Liver (tissue), 9 donors: ENCODE data around the gene LRMDA. TPM values are rescaled to one million over a fixed set of nuclear protein-coding genes. Genes with fewer than 3 reads are reported as not detected.

Experiments used
- DNase-seq: peaks from one replicate; pipeline ENCODE4 v3.0.0-alpha.2; 2017; ENCODE audit warnings: low spot score
- H3K27ac ChIP-seq, 2 donors: one replicate each; pipeline ENCODE4 v1.7.0; 2013; ENCODE audit warnings: inconsistent platforms in 2 of 2, low read length in 2 of 2, control low read depth in 1 of 2, low read depth in 1 of 2, mild to moderate bottlenecking in 1 of 2
- H3K27me3 ChIP-seq, 4 donors: one replicate each; pipeline versions ENCODE4 v1.6.1 to v1.7.0; 2013; ENCODE audit warnings: low read length in 3 of 4, inconsistent platforms in 1 of 4, mild to moderate bottlenecking in 1 of 4, moderate library complexity in 1 of 4; ENCODE audit not compliant: control insufficient read depth in 4 of 4, insufficient read depth in 4 of 4
- H3K36me3 ChIP-seq, 4 donors: one replicate each; pipeline versions ENCODE4 v1.6.1 to v1.7.0; 2013; ENCODE audit warnings: low read length in 3 of 4, mild to moderate bottlenecking in 3 of 4, low read depth in 1 of 4, moderate library complexity in 1 of 4; ENCODE audit not compliant: control insufficient read depth in 4 of 4, insufficient read depth in 3 of 4
- H3K4me1 ChIP-seq, 4 donors: one replicate each; pipeline versions ENCODE4 v1.6.1 to v1.7.0; 2013; ENCODE audit warnings: low read length in 3 of 4, mild to moderate bottlenecking in 3 of 4, moderate library complexity in 1 of 4; ENCODE audit not compliant: control insufficient read depth in 4 of 4, insufficient read depth in 4 of 4
- H3K4me3 ChIP-seq, 3 donors: one replicate each; pipeline versions ENCODE4 v1.6.1 to v1.7.0; 2013; ENCODE audit warnings: low read length in 3 of 3, control low read depth in 1 of 3, low read depth in 1 of 3, mild to moderate bottlenecking in 1 of 3
- H3K9ac ChIP-seq, 2 donors: one replicate each; pipeline ENCODE4 v1.7.0; 2013; ENCODE audit warnings: low read length in 2 of 2, mild to moderate bottlenecking in 2 of 2, moderate library complexity in 2 of 2, control low read depth in 1 of 2, low read depth in 1 of 2
- H3K9me3 ChIP-seq, 4 donors: one replicate each; pipeline versions ENCODE4 v1.6.1 to v1.7.0; 2013; ENCODE audit warnings: low read length in 3 of 4; ENCODE audit not compliant: control insufficient read depth in 4 of 4
- EGR1 ChIP-seq, 2 donors: IDR thresholded peaks; 2 replicates each; pipeline ENCODE4 v1.6.1; 2016 to 2018; ENCODE audit warnings: antibody characterized with exemption in 2 of 2, low read depth in 2 of 2
- FOXA1 ChIP-seq: IDR thresholded peaks from 2 replicates; pipeline ENCODE4 v1.6.1; 2016; ENCODE audit warnings: antibody characterized with exemption
- FOXA2 ChIP-seq: IDR thresholded peaks from 2 replicates; pipeline ENCODE4 v1.6.1; 2016; ENCODE audit warnings: antibody characterized with exemption
- GABPA ChIP-seq, 2 donors: IDR thresholded peaks in 1 of 2; conservative IDR thresholded peaks in 1 of 2; 2 replicates each; pipeline ENCODE4 v1.6.1; 2016; ENCODE audit warnings: antibody characterized with exemption in 2 of 2, mild to moderate bottlenecking in 1 of 2, moderate library complexity in 1 of 2
- HNF4A ChIP-seq, 2 donors: conservative IDR thresholded peaks; 2 replicates each; pipeline ENCODE4 v1.6.1; 2016; ENCODE audit warnings: antibody characterized with exemption in 2 of 2, mild to moderate bottlenecking in 2 of 2
- HNF4G ChIP-seq: IDR thresholded peaks from 2 replicates; pipeline ENCODE4 v1.6.1; 2016; ENCODE audit warnings: antibody characterized with exemption
- JUND ChIP-seq, 2 donors: IDR thresholded peaks; 2 replicates each; pipeline ENCODE4 v1.6.1; 2016; ENCODE audit warnings: antibody characterized with exemption in 2 of 2
- NR2F2 ChIP-seq: IDR thresholded peaks from 2 replicates; pipeline ENCODE4 v1.6.1; 2016; ENCODE audit warnings: antibody characterized with exemption
- RAD21 ChIP-seq, 2 donors: IDR thresholded peaks; 2 replicates each; pipeline ENCODE4 v1.6.1; 2016; ENCODE audit warnings: antibody characterized with exemption in 2 of 2, mild to moderate bottlenecking in 2 of 2
- RXRA ChIP-seq, 2 donors: IDR thresholded peaks; 2 replicates each; pipeline ENCODE4 v1.6.1; 2017 to 2018; ENCODE audit warnings: antibody characterized with exemption in 2 of 2, mild to moderate bottlenecking in 1 of 2
- SP1 ChIP-seq: IDR thresholded peaks from 2 replicates; pipeline ENCODE4 v1.6.1; 2018; ENCODE audit warnings: antibody characterized with exemption, mild to moderate bottlenecking
- TAF1 ChIP-seq: conservative IDR thresholded peaks from 2 replicates; pipeline ENCODE4 v1.6.1; 2016; ENCODE audit warnings: antibody characterized with exemption, mild to moderate bottlenecking
- YY1 ChIP-seq: IDR thresholded peaks from 2 replicates; pipeline ENCODE4 v1.6.1; 2016; ENCODE audit warnings: antibody characterized with exemption, mild to moderate bottlenecking
- WGBS: extraction: QIAGEN DNeasy Blood & Tissue Kit; methylation state at CpG from one replicate; pipeline ENCODE4 v1.1.7; 2013; 5-methylcytosine and 5-hydroxymethylcytosine counted together
- polyA plus RNA-seq, 2 donors: library from polyadenylated mRNA; stranded (reverse) in 1 of 2; unstranded in 1 of 2; fragments of 200-250 nt in 1 of 2; fragments of >200 nt in 1 of 2; fragmentation: Nextera tagmentation in 1 of 2; extraction: Ambion mirVana in 1 of 2; gene quantifications; one replicate each; pipeline versions ENCODE4 v1.2.1 to v1.2.3, GENCODE V29; 2013 to 2015
- total RNA-seq, 2 donors: library from RNA; depleted of rRNA; stranded (reverse); fragments of >200 nt; gene quantifications; one replicate each; pipeline ENCODE4 v1.2.3, GENCODE V29; 2014
- TF ChIP-seq, protein P1 (sequence below): IDR thresholded peaks from 2 replicates; pipeline ENCODE4 v1.6.1; 2016; ENCODE audit warnings: antibody characterized with exemption
- TF ChIP-seq, protein P2 (sequence below): IDR thresholded peaks from 2 replicates; pipeline ENCODE4 v1.6.1; 2016; ENCODE audit warnings: antibody characterized with exemption
- TF ChIP-seq, protein P3 (sequence below): fragments of 150-350 bp; IDR thresholded peaks from 2 replicates; pipeline ENCODE4 v1.5.1; 2017; ENCODE audit warnings: improper control_type of control experiment, low read depth, low read length; ENCODE audit not compliant: missing input control
- TF ChIP-seq, protein P4 (sequence below): IDR thresholded peaks from 2 replicates; pipeline ENCODE4 v1.6.1; 2016; ENCODE audit warnings: antibody characterized with exemption, mild to moderate bottlenecking
- donor health status: healthy.
- donor health status: healthy.
- donor health status: healthy.
- donor health status: healthy.
- donor health status: healthy.

The LRMDA gene
- total and polyA plus RNA-seq, 4 donors, result 7.9 to 15.8 (median 11.3) TPM

DNA sequence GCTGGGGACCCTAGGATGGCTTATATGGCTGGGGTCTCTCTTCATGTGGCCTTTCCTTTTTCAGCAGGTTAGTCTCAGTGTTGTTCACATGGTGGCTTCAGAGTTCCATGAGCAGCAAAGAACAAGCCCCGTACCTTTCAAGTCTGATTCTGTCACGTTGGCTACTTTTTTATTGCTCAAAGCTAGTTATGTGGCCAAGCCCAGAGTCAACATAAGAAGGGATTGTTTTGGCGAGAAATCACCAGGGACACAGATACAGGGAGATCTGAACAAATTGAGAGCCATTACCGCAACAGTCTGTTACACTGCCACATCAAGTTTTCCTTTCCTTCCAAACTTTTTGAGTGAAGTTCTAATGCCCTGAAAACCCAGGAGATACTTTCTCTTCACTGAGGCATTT lies 770.5 kb downstream of the LRMDA start:
- H3K27me3 ChIP-seq, result no peaks in the 10 kb centered on the region
- DNase-seq, result no peak
- no peak for TF ChIP-seq RAD21 (IDR thresholded peaks at IDR 0.05)
- TF ChIP-seq HNF4A (conservative IDR thresholded peaks at IDR 0.05), result no peak
- no peaks in the 10 kb centered on the region for H3K9me3 ChIP-seq
- no peak overlapping the region for H3K27ac ChIP-seq
- 76% methylated on average over 4 of the region's 4 CpGs for WGBS
- no peak overlapping the region for H3K4me3 ChIP-seq
- H3K4me1 ChIP-seq, result no peaks in the 10 kb centered on the region
- H3K9ac ChIP-seq, result no peak overlapping the region
- no peaks in the 10 kb centered on the region for H3K36me3 ChIP-seq

DNA sequence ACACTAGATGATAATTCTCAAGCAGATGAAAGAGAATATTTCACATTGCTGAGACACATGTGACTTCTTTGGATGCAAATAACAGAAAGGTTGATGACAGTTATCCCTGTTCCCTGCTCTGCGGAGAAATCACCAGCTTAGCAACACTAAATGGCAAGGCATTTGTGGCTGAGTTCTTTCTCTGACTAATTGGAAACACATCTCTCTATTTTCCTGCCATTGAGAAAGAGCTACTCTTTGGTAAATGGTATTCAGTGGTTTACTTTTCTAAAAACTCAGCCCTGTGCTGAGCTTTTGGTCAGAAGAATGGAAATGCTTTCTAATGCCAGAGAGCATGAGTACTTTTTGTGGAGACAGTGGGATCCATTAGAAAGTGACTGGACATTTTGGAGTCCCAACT lies 771.4 kb downstream of the LRMDA start:
- DNase-seq, result no peak
- no peak overlapping the region for H3K27ac ChIP-seq
- H3K4me3 ChIP-seq, result no peak overlapping the region
- H3K27me3 ChIP-seq, result no peaks in the 10 kb centered on the region
- WGBS, result 100% methylated on average over 1 of the region's 1 CpG
- H3K9me3 ChIP-seq, result no peaks in the 10 kb centered on the region
- H3K4me1 ChIP-seq, result no peaks in the 10 kb centered on the region
- no peaks in the 10 kb centered on the region for H3K36me3 ChIP-seq
- H3K9ac ChIP-seq, result no peak overlapping the region
- TF ChIP-seq FOXA2 (no peak), SP1 (no peak), YY1 (no peak), RAD21 (IDR thresholded peaks at IDR 0.05) (no peak), FOXA1 (no peak), GABPA (IDR thresholded peaks at IDR 0.05 in 1 of 2, conservative IDR thresholded peaks at IDR 0.05 in 1 of 2) (no peak), JUND (IDR thresholded peaks at IDR 0.05) (no peak), EGR1 (IDR thresholded peaks at IDR 0.05; ENCODE audit: low read depth in 2 of 2) (no peak), RXRA (IDR thresholded peaks at IDR 0.05) (no peak), TAF1 (no peak)
- TF ChIP-seq, protein P1, sequence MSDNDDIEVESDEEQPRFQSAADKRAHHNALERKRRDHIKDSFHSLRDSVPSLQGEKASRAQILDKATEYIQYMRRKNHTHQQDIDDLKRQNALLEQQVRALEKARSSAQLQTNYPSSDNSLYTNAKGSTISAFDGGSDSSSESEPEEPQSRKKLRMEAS, result no peak
- TF ChIP-seq, protein P2, sequence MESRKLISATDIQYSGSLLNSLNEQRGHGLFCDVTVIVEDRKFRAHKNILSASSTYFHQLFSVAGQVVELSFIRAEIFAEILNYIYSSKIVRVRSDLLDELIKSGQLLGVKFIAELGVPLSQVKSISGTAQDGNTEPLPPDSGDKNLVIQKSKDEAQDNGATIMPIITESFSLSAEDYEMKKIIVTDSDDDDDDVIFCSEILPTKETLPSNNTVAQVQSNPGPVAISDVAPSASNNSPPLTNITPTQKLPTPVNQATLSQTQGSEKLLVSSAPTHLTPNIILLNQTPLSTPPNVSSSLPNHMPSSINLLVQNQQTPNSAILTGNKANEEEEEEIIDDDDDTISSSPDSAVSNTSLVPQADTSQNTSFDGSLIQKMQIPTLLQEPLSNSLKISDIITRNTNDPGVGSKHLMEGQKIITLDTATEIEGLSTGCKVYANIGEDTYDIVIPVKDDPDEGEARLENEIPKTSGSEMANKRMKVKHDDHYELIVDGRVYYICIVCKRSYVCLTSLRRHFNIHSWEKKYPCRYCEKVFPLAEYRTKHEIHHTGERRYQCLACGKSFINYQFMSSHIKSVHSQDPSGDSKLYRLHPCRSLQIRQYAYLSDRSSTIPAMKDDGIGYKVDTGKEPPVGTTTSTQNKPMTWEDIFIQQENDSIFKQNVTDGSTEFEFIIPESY, result no peak
- TF ChIP-seq, protein P3, sequence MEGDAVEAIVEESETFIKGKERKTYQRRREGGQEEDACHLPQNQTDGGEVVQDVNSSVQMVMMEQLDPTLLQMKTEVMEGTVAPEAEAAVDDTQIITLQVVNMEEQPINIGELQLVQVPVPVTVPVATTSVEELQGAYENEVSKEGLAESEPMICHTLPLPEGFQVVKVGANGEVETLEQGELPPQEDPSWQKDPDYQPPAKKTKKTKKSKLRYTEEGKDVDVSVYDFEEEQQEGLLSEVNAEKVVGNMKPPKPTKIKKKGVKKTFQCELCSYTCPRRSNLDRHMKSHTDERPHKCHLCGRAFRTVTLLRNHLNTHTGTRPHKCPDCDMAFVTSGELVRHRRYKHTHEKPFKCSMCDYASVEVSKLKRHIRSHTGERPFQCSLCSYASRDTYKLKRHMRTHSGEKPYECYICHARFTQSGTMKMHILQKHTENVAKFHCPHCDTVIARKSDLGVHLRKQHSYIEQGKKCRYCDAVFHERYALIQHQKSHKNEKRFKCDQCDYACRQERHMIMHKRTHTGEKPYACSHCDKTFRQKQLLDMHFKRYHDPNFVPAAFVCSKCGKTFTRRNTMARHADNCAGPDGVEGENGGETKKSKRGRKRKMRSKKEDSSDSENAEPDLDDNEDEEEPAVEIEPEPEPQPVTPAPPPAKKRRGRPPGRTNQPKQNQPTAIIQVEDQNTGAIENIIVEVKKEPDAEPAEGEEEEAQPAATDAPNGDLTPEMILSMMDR, result no peak

DNA sequence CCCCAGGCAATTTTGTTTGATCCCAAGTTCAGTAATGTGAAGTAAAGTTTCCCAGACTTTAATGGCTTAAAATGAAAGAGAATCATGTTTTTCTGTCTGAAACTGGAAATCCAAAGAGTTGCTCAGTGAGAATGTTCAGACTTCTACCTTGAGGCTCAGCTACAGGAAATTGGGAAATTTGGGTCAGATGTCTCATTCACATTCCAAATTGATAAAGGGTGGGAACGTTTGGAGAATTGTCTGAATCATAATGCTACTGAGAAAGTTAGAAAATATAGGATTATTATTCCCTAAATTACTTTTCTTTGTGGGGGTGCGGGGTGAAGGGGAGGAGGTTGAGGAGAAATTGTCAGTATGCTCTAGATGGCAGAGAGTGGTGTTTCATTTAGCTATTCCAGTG lies 773.9 kb downstream of the LRMDA start:
- no peak for DNase-seq
- WGBS, result 87% methylated on average over 2 of the region's 2 CpGs
- H3K27ac ChIP-seq, result no peak overlapping the region
- TF ChIP-seq HNF4G, result no peak
- TF ChIP-seq, protein P2, result no peak
- no peak for TF ChIP-seq HNF4A (conservative IDR thresholded peaks at IDR 0.05)
- TF ChIP-seq SP1, result no peak
- TF ChIP-seq, protein P3, result no peak
- TF ChIP-seq, protein P4, sequence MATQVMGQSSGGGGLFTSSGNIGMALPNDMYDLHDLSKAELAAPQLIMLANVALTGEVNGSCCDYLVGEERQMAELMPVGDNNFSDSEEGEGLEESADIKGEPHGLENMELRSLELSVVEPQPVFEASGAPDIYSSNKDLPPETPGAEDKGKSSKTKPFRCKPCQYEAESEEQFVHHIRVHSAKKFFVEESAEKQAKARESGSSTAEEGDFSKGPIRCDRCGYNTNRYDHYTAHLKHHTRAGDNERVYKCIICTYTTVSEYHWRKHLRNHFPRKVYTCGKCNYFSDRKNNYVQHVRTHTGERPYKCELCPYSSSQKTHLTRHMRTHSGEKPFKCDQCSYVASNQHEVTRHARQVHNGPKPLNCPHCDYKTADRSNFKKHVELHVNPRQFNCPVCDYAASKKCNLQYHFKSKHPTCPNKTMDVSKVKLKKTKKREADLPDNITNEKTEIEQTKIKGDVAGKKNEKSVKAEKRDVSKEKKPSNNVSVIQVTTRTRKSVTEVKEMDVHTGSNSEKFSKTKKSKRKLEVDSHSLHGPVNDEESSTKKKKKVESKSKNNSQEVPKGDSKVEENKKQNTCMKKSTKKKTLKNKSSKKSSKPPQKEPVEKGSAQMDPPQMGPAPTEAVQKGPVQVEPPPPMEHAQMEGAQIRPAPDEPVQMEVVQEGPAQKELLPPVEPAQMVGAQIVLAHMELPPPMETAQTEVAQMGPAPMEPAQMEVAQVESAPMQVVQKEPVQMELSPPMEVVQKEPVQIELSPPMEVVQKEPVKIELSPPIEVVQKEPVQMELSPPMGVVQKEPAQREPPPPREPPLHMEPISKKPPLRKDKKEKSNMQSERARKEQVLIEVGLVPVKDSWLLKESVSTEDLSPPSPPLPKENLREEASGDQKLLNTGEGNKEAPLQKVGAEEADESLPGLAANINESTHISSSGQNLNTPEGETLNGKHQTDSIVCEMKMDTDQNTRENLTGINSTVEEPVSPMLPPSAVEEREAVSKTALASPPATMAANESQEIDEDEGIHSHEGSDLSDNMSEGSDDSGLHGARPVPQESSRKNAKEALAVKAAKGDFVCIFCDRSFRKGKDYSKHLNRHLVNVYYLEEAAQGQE, result no peak
- no peak for TF ChIP-seq NR2F2
- no peak for TF ChIP-seq GABPA (IDR thresholded peaks at IDR 0.05 in 1 of 2, conservative IDR thresholded peaks at IDR 0.05 in 1 of 2)
- no peak for TF ChIP-seq FOXA1

More for the DNA sequence above, 773.9 kb downstream of the LRMDA start:
- Histone ChIP-seq H3K36me3 (no peaks in the 10 kb centered on the region), H3K27me3 (no peaks in the 10 kb centered on the region), H3K9ac (no peak overlapping the region), H3K4me3 (no peak overlapping the region), H3K4me1 (no peaks in the 10 kb centered on the region), H3K9me3 (no peaks in the 10 kb centered on the region)
